ENCODE data around the gene SPEF2. TPM values are rescaled to one million over a fixed set of nuclear protein-coding genes. Genes with fewer than 3 reads are reported as not detected.

The SPEF2 gene
- total and polyA plus RNA-seq, 2 experiments from 2014 or later, result 0.17 to 0.21 TPM

- Histone ChIP-seq H3K9me2 (ENCODE audit: insufficient read depth) (no peaks in the 10 kb centered on the region), H2AFZ (no peak overlapping the region), H3K4me3 (no peak overlapping the region), H3K27me3 (ENCODE audit: insufficient read depth) (peaks cover 98% of the 10 kb centered on the region), H3F3A (replicated peaks; ENCODE audit: low read depth) (no peaks in the 10 kb centered on the region), H4K20me1 (replicated peaks; ENCODE audit: insufficient read depth) (peaks cover 6% of the 10 kb centered on the region; the same call in 1 of the 2 replicates), H3K79me2 (replicated peaks; ENCODE audit: insufficient read depth) (no peaks in the 10 kb centered on the region), H3K4me1 (ENCODE audit: insufficient read depth) (peaks cover 19% of the 10 kb centered on the region), H3K36me3 (ENCODE audit: insufficient read depth) (no peaks in the 10 kb centered on the region), H3K27ac (ENCODE audit: low read depth) (no peak overlapping the region), H3K4me2 (no peak overlapping the region)
- Mint-ChIP-seq H3K36me3 (ENCODE audit: low read depth) (no peaks in the 10 kb centered on the region), H3K9me3 (no peaks in the 10 kb centered on the region; the same call in 2 of the 3 replicates), H3K27ac (no peak overlapping the region), H3K27me3 (ENCODE audit: insufficient read depth, low read depth, poor library complexity) (peaks cover 77% of the 10 kb centered on the region), H3K4me1 (peaks cover 25% of the 10 kb centered on the region; the same call in 2 of the 3 replicates), H3K4me3 (no peak overlapping the region)
- DNase-seq (ENCODE audit: low spot score) (no peak), ATAC-seq (no peak)
- TF ChIP-seq JUNB (IDR thresholded peaks at IDR 0.05; ENCODE audit: unreplicated experiment) (no peak), EZH2phosphoT487 (IDR thresholded peaks at IDR 0.05; ENCODE audit: unreplicated experiment) (no peak), CREB1 (CRISPR knock-in tag; IDR thresholded peaks at IDR 0.05; ENCODE audit: low read depth) (no peak), ZNF331 (CRISPR knock-in tag; IDR thresholded peaks at IDR 0.05; ENCODE audit: low read depth) (no peak), REST (IDR thresholded peaks at IDR 0.05; ENCODE audit: unreplicated experiment) (no peak), POLR2AphosphoS5 (IDR thresholded peaks at IDR 0.05; ENCODE audit: low read depth) (no peak), ZNF114 (CRISPR knock-in tag; IDR thresholded peaks at IDR 0.05) (no peak), STAT1 (IDR thresholded peaks at IDR 0.05; ENCODE audit: unreplicated experiment) (no peak), ETS1 (IDR thresholded peaks at IDR 0.05) (no peak), NANOG (IDR thresholded peaks at IDR 0.05; ENCODE audit: borderline replicate concordance) (no peak), EZH2 (IDR thresholded peaks at IDR 0.05; ENCODE audit: low read depth, unreplicated experiment) (no peak)
- TF ChIP-seq, protein P1, sequence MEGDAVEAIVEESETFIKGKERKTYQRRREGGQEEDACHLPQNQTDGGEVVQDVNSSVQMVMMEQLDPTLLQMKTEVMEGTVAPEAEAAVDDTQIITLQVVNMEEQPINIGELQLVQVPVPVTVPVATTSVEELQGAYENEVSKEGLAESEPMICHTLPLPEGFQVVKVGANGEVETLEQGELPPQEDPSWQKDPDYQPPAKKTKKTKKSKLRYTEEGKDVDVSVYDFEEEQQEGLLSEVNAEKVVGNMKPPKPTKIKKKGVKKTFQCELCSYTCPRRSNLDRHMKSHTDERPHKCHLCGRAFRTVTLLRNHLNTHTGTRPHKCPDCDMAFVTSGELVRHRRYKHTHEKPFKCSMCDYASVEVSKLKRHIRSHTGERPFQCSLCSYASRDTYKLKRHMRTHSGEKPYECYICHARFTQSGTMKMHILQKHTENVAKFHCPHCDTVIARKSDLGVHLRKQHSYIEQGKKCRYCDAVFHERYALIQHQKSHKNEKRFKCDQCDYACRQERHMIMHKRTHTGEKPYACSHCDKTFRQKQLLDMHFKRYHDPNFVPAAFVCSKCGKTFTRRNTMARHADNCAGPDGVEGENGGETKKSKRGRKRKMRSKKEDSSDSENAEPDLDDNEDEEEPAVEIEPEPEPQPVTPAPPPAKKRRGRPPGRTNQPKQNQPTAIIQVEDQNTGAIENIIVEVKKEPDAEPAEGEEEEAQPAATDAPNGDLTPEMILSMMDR (conservative IDR thresholded peaks at IDR 0.05; ENCODE audit: low read depth in 2 of 2), result no peak
- TF ChIP-seq, protein P2, sequence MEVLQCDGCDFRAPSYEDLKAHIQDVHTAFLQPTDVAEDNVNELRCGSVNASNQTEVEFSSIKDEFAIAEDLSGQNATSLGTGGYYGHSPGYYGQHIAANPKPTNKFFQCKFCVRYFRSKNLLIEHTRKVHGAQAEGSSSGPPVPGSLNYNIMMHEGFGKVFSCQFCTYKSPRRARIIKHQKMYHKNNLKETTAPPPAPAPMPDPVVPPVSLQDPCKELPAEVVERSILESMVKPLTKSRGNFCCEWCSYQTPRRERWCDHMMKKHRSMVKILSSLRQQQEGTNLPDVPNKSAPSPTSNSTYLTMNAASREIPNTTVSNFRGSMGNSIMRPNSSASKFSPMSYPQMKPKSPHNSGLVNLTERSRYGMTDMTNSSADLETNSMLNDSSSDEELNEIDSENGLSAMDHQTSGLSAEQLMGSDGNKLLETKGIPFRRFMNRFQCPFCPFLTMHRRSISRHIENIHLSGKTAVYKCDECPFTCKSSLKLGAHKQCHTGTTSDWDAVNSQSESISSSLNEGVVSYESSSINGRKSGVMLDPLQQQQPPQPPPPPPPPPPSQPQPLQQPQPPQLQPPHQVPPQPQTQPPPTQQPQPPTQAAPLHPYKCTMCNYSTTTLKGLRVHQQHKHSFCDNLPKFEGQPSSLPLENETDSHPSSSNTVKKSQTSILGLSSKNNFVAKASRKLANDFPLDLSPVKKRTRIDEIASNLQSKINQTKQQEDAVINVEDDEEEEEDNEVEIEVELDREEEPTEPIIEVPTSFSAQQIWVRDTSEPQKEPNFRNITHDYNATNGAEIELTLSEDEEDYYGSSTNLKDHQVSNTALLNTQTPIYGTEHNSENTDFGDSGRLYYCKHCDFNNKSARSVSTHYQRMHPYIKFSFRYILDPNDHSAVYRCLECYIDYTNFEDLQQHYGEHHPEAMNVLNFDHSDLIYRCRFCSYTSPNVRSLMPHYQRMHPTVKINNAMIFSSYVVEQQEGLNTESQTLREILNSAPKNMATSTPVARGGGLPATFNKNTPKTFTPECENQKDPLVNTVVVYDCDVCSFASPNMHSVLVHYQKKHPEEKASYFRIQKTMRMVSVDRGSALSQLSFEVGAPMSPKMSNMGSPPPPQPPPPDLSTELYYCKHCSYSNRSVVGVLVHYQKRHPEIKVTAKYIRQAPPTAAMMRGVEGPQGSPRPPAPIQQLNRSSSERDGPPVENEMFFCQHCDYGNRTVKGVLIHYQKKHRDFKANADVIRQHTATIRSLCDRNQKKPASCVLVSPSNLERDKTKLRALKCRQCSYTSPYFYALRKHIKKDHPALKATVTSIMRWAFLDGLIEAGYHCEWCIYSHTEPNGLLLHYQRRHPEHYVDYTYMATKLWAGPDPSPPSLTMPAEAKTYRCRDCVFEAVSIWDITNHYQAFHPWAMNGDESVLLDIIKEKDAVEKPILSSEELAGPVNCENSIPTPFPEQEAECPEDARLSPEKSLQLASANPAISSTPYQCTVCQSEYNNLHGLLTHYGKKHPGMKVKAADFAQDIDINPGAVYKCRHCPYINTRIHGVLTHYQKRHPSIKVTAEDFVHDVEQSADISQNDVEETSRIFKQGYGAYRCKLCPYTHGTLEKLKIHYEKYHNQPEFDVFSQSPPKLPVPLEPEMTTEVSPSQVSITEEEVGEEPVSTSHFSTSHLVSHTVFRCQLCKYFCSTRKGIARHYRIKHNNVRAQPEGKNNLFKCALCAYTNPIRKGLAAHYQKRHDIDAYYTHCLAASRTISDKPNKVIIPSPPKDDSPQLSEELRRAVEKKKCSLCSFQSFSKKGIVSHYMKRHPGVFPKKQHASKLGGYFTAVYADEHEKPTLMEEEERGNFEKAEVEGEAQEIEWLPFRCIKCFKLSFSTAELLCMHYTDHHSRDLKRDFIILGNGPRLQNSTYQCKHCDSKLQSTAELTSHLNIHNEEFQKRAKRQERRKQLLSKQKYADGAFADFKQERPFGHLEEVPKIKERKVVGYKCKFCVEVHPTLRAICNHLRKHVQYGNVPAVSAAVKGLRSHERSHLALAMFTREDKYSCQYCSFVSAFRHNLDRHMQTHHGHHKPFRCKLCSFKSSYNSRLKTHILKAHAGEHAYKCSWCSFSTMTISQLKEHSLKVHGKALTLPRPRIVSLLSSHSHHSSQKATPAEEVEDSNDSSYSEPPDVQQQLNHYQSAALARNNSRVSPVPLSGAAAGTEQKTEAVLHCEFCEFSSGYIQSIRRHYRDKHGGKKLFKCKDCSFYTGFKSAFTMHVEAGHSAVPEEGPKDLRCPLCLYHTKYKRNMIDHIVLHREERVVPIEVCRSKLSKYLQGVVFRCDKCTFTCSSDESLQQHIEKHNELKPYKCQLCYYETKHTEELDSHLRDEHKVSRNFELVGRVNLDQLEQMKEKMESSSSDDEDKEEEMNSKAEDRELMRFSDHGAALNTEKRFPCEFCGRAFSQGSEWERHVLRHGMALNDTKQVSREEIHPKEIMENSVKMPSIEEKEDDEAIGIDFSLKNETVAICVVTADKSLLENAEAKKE (CRISPR knock-in tag; IDR thresholded peaks at IDR 0.05), result no peak
Observed at GRCh38 chr5:35752012-35752411, 134.3 kb downstream of the SPEF2 start.
